ENCODE results near the gene ZNF576. TPM values are rescaled to one million over a fixed set of nuclear protein-coding genes. Genes with fewer than 3 reads are reported as not detected.

Gene ZNF576
- total and polyA plus RNA-seq, 2 donors (not counting 3 experiments of a cell fraction or from before 2014, with no cell fraction given), result 19.5 to 27.7 TPM

DNA sequence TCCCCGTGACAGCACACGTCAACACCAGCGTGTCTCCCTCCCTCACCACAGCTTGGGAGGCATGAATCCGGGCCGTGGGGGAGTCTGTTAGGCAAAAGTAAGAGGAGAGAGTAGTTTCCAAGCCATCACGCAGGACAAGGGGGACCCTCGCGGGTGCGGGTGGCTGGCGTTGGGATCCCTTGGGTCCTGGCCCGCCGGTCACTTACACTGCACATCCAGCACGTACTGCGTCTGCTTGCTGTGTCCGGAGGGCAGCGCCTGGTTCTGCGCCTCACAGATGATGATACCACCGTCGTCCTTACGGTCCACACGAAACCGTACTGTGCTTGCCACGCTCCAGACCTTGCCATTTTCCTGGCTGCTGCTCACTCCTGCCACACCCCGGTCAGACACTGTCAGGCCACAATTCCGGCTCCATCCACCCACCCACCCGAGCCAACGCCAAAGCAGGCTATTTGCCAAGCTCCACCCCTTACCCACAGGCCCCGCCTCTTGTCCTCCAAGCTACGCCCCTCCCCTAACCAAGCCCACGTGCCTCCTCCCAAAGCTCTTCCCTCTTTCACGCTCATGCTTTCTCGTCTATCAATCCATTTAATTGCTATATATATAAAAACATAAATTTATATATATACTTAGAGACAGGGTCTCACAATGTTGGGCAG, 29.7 kb downstream of the ZNF576 start:
- Histone ChIP-seq H3K9me1 (replicated peaks; ENCODE audit: control insufficient read depth, extremely low read depth, insufficient read depth, low read length) (no peaks in the 10 kb centered on the region), H3K27me3 (ENCODE audit: control insufficient read depth in 2 of 2, insufficient read depth in 2 of 2, low read length in 2 of 2) (no peaks in the 10 kb centered on the region), H3K9ac (replicated peaks; ENCODE audit: extremely low read depth, insufficient read depth, low read length) (no peak overlapping the region), H3K4me2 (ENCODE audit: insufficient read depth, low read length) (no peak overlapping the region), H3K79me2 (ENCODE audit: control insufficient read depth, insufficient read depth, low read length) (no peaks in the 10 kb centered on the region), H2AFZ (ENCODE audit: low read depth, low read length) (no peak overlapping the region), H3K4me1 (ENCODE audit: control insufficient read depth, extremely low read depth, insufficient read depth, low read length) (no peaks in the 10 kb centered on the region), H3K9me3 (replicated peaks; ENCODE audit: control insufficient read depth, insufficient read depth, low read length) (no peaks in the 10 kb centered on the region), H3K27ac (ENCODE audit: insufficient read depth, low read depth, low read length) (no peak overlapping the region), H3K36me3 (ENCODE audit: control insufficient read depth in 2 of 2, extremely low read depth in 1 of 2, insufficient read depth in 2 of 2, low read length in 2 of 2) (no peaks in the 10 kb centered on the region), H4K20me1 (replicated peaks; ENCODE audit: control insufficient read depth, extremely low read depth, insufficient read depth, low read length) (no peaks in the 10 kb centered on the region), H3K4me3 (replicated peaks in 1 of 3; ENCODE audit: insufficient read depth in 1 of 3, low read depth in 1 of 3, low read length in 3 of 3) (no peak overlapping the region)
- TF ChIP-seq EZH2 (IDR thresholded peaks at IDR 0.05; ENCODE audit: borderline replicate concordance, low read depth, low read length, severe bottlenecking), result no peak
- no peak for TF ChIP-seq MYC (IDR thresholded peaks at IDR 0.05; ENCODE audit: low read depth, low read length)
- no peak for TF ChIP-seq GATA2 (IDR thresholded peaks at IDR 0.05; ENCODE audit: insufficient read depth, insufficient read length, low read depth, low read length)
- TF ChIP-seq MAX (IDR thresholded peaks at IDR 0.05; ENCODE audit: insufficient read depth, insufficient read length), result no peak
- ChIA-PET POLR2A (no interaction called here), CTCF (interaction anchor here (0.6 kb wide), 1 partner anchor 9 kb away, joined by 3 read pairs; no protein-coding TSS in a partner anchor)
- dilution Hi-C loops (cut with MboI; ENCODE audit: extremely low pct_ligation_motif_present, low sequenced_read_pairs) (no loop called here), intact Hi-C loops (cut with micrococcal nuclease) (no loop called here)
- FAIRE-seq, result no peak
- no TSS peak for BruUV-seq (replicated peaks)
- DNase-seq (ENCODE audit: low read depth, low spot score), result no peak

GRCh38 chr19:43626838-43627237, 30.4 kb downstream of the ZNF576 start:
- Histone ChIP-seq H3K9me1 (replicated peaks; ENCODE audit: control insufficient read depth, extremely low read depth, insufficient read depth, low read length) (no peaks in the 10 kb centered on the region), H4K20me1 (replicated peaks; ENCODE audit: control insufficient read depth, extremely low read depth, insufficient read depth, low read length) (no peaks in the 10 kb centered on the region), H2AFZ (ENCODE audit: low read depth, low read length) (no peak overlapping the region), H3K4me1 (ENCODE audit: control insufficient read depth, extremely low read depth, insufficient read depth, low read length) (no peaks in the 10 kb centered on the region), H3K9ac (replicated peaks; ENCODE audit: extremely low read depth, insufficient read depth, low read length) (no peak overlapping the region), H3K79me2 (ENCODE audit: control insufficient read depth, insufficient read depth, low read length) (no peaks in the 10 kb centered on the region), H3K4me3 (replicated peaks in 1 of 3; ENCODE audit: insufficient read depth in 1 of 3, low read depth in 1 of 3, low read length in 3 of 3) (no peak overlapping the region), H3K27ac (ENCODE audit: insufficient read depth, low read depth, low read length) (no peak overlapping the region), H3K4me2 (ENCODE audit: insufficient read depth, low read length) (no peak overlapping the region), H3K36me3 (ENCODE audit: control insufficient read depth in 2 of 2, extremely low read depth in 1 of 2, insufficient read depth in 2 of 2, low read length in 2 of 2) (no peaks in the 10 kb centered on the region), H3K27me3 (ENCODE audit: control insufficient read depth in 2 of 2, insufficient read depth in 2 of 2, low read length in 2 of 2) (no peaks in the 10 kb centered on the region), H3K9me3 (replicated peaks; ENCODE audit: control insufficient read depth, insufficient read depth, low read length) (no peaks in the 10 kb centered on the region)
- dilution Hi-C loops (cut with MboI; ENCODE audit: extremely low pct_ligation_motif_present, low sequenced_read_pairs) (no loop called here), intact Hi-C loops (cut with micrococcal nuclease) (no loop called here)
- no TSS peak for BruUV-seq (replicated peaks)
- CTCF ChIA-PET, result interaction anchor here (0.6 kb wide), 1 partner anchor 10 kb away, joined by 3 read pairs; no protein-coding TSS in a partner anchor
- FAIRE-seq, result no peak
- POLR2A ChIA-PET, result no interaction called here
- DNase-seq (ENCODE audit: low read depth, low spot score), result no peak
- no peak for TF ChIP-seq CTCF (IDR thresholded peaks at IDR 0.05; ENCODE audit: extremely low read depth in 1 of 2, insufficient read depth in 1 of 2, low read depth in 1 of 2, low read length in 2 of 2)
- TF ChIP-seq GATA2 (IDR thresholded peaks at IDR 0.05; ENCODE audit: insufficient read depth, insufficient read length, low read depth, low read length), result no peak
- TF ChIP-seq POLR2A (IDR thresholded peaks at IDR 0.05; ENCODE audit: low read depth, low read length), result no peak
- TF ChIP-seq EZH2 (IDR thresholded peaks at IDR 0.05; ENCODE audit: borderline replicate concordance, low read depth, low read length, severe bottlenecking), result no peak
- TF ChIP-seq MAX (IDR thresholded peaks at IDR 0.05; ENCODE audit: insufficient read depth, insufficient read length), result no peak
- no peak for TF ChIP-seq JUN (IDR thresholded peaks at IDR 0.05; ENCODE audit: borderline replicate concordance, insufficient read depth, insufficient read length, low read depth)
- TF ChIP-seq FOS (IDR thresholded peaks at IDR 0.05; ENCODE audit: borderline replicate concordance, insufficient read depth, low read length), result no peak
- TF ChIP-seq POLR2AphosphoS5 (IDR thresholded peaks at IDR 0.05; ENCODE audit: insufficient read depth, low read depth, low read length), result no peak
- TF ChIP-seq MYC (IDR thresholded peaks at IDR 0.05; ENCODE audit: low read depth, low read length), result no peak

Measured in endothelial cell of umbilical vein (primary cell).